ENCODE measurements around the gene HFE. TPM values are rescaled to one million over a fixed set of nuclear protein-coding genes. Genes with fewer than 3 reads are reported as not detected.

Gene HFE
- total RNA-seq, 2 experiments from 2014 or later: 0.69 to 0.72 TPM

- no peak overlapping the region; the same call in 1 of the 2 replicates for H2AFZ ChIP-seq (ENCODE audit: low read length)
- intact Hi-C loops (cut with micrococcal nuclease; ENCODE audit: unreplicated experiment): loop anchor here (1.0 kb wide), 1 partner anchor 31 kb away; no protein-coding TSS in a partner anchor
- ChIA-PET POLR2A (interaction anchor here (0.7 to 4.9 kb wide), 7 partner anchors 9 to 77 kb away, joined by 3 to 38 read pairs (median 4); a partner anchor contains a TSS), CTCF (ENCODE audit: unreplicated experiment) (interaction anchor here (0.7 to 3.1 kb wide), 2 partner anchors 34 to 36 kb away, joined by 4 to 10 read pairs; no protein-coding TSS in a partner anchor)
- no peaks in the 10 kb centered on the region for H3K9me3 ChIP-seq (ENCODE audit: low read length)
- no peaks in the 10 kb centered on the region for H4K20me1 ChIP-seq (ENCODE audit: insufficient read depth, low read length)
- peaks cover 8% of the 10 kb centered on the region for H3K4me1 ChIP-seq (ENCODE audit: insufficient read depth, low read length, poor library complexity, severe bottlenecking)
- peak; percentile 99 for TF ChIP-seq CTCF (conservative IDR thresholded peaks at IDR 0.05; ENCODE audit: low read length)
- no peak for TF ChIP-seq EZH2phosphoT487 (IDR thresholded peaks at IDR 0.05; ENCODE audit: borderline replicate concordance, low read depth, low read length)
- no peaks in the 10 kb centered on the region for H3K9me2 ChIP-seq (ENCODE audit: insufficient read depth, low read length)
- BruUV-seq (replicated peaks): no TSS peak
- H3K4me3 ChIP-seq (ENCODE audit: low read depth, low read length, poor library complexity, severe bottlenecking): no peak overlapping the region
- H3K27ac ChIP-seq (ENCODE audit: low read depth, low read length, poor library complexity, severe bottlenecking): no peak overlapping the region
- no peaks in the 10 kb centered on the region for H3K79me2 ChIP-seq (ENCODE audit: insufficient read depth, low read depth, low read length)
- H3K36me3 ChIP-seq (ENCODE audit: insufficient read depth, low read length): no peaks in the 10 kb centered on the region
- peak overlapping the region; percentile 12; the same call in 1 of the 2 replicates for H3K4me2 ChIP-seq (ENCODE audit: low read length)
- DNase-seq (ENCODE audit: low spot score): peak; percentile 78
These were observed 10.1 kb downstream of the HFE start for GRCh38 chr6:26097268-26097875.

GRCh38 chr6:26103141-26103769 lies 16.0 kb downstream of the HFE start:
- Histone ChIP-seq H3K9me3 (ENCODE audit: low read length) (no peaks in the 10 kb centered on the region; the same call in 1 of the 2 replicates), H3K4me3 (ENCODE audit: low read depth, low read length, poor library complexity, severe bottlenecking) (peak overlapping the region; percentile 18), H3K27ac (ENCODE audit: low read depth, low read length, poor library complexity, severe bottlenecking) (peak overlapping the region; percentile 96), H3K4me1 (ENCODE audit: insufficient read depth, low read length, poor library complexity, severe bottlenecking) (peaks cover 25% of the 10 kb centered on the region), H3K36me3 (ENCODE audit: insufficient read depth, low read length) (no peaks in the 10 kb centered on the region), H2AFZ (ENCODE audit: low read length) (peak overlapping the region; percentile 57; the same call in 1 of the 2 replicates), H3K79me2 (ENCODE audit: insufficient read depth, low read depth, low read length) (no peaks in the 10 kb centered on the region), H3K9me2 (ENCODE audit: insufficient read depth, low read length) (no peaks in the 10 kb centered on the region), H4K20me1 (ENCODE audit: insufficient read depth, low read length) (no peaks in the 10 kb centered on the region), H3K4me2 (ENCODE audit: low read length) (peak overlapping the region; percentile 64)
- ChIA-PET POLR2A (interaction anchor here (0.6 to 4.4 kb wide), 22 partner anchors 9 to 1732 kb away, joined by 3 to 77 read pairs (median 8); a partner anchor contains a TSS), CTCF (ENCODE audit: unreplicated experiment) (interaction anchor here (1.1 kb wide), 1 partner anchor 43 kb away, joined by 3 read pairs; no protein-coding TSS in a partner anchor)
- DNase-seq (ENCODE audit: low spot score): no peak
- BruUV-seq (replicated peaks): TSS peak; percentile 91
- TF ChIP-seq CTCF (conservative IDR thresholded peaks at IDR 0.05; ENCODE audit: low read length) (no peak), EZH2phosphoT487 (IDR thresholded peaks at IDR 0.05; ENCODE audit: borderline replicate concordance, low read depth, low read length) (no peak)
- intact Hi-C loops (cut with micrococcal nuclease; ENCODE audit: unreplicated experiment): loop anchor here (1.0 to 5.0 kb wide), 3 partner anchors 47 to 1029 kb away; a partner anchor contains a TSS

Data from OCI-LY7 (cell line).